ENCODE results near the gene ACO2.

- TF ChIP-seq CTCF (IDR thresholded peaks at IDR 0.05) (no peak), POLR2A (IDR thresholded peaks at IDR 0.05) (no peak)
Measured at GRCh38 chr22:41540006-41540315, 71.0 kb downstream of the ACO2 start.
